Neuronal stem cell (in vitro differentiated cells): ENCODE measurements around the gene MIB2.
"Not testable (repeated sequence)": the region's sequence is repeated elsewhere in the genome, so short reads cannot be mapped to it uniquely, and the experiment has no call there.

ENCODE experiments used
- DNase-seq: peaks from one replicate; pipeline ENCODE4 v3.0.0-alpha.2; 2013; ENCODE audit warnings: low spot score
- H2AFZ ChIP-seq: one replicate; pipeline ENCODE4 v1.6.1; 2013; ENCODE audit warnings: mild to moderate bottlenecking, low read length, inconsistent platforms
- H2AK5ac ChIP-seq: 2 replicates; pipeline ENCODE4 v1.6.1; 2013; ENCODE audit warnings: low read depth, mild to moderate bottlenecking, inconsistent platforms, low read length, moderate library complexity, mixed read lengths
- H2BK120ac ChIP-seq: 2 replicates; pipeline ENCODE4 v1.6.1; 2013; ENCODE audit warnings: low read depth, mild to moderate bottlenecking, inconsistent platforms, low read length, moderate library complexity, mixed read lengths
- H2BK12ac ChIP-seq: one replicate; pipeline ENCODE4 v1.6.1; 2013; ENCODE audit warnings: low read length, inconsistent platforms
- H2BK15ac ChIP-seq: 2 replicates; pipeline ENCODE4 v1.6.1; 2013; ENCODE audit warnings: mild to moderate bottlenecking, low read length, inconsistent platforms, mixed read lengths
- H2BK5ac ChIP-seq: one replicate; pipeline ENCODE4 v1.6.1; 2013; ENCODE audit warnings: inconsistent platforms, mild to moderate bottlenecking, low read length, moderate library complexity
- H3K14ac ChIP-seq: one replicate; pipeline ENCODE4 v1.6.1; 2013; ENCODE audit warnings: low read length, inconsistent platforms
- H3K18ac ChIP-seq: 2 replicates; pipeline ENCODE4 v1.6.1; 2013; ENCODE audit warnings: low read length, inconsistent platforms
- H3K23ac ChIP-seq: 2 replicates; pipeline ENCODE4 v1.6.1; 2013; ENCODE audit warnings: low read depth, mild to moderate bottlenecking, mixed read lengths, low read length, inconsistent platforms; ENCODE audit not compliant: poor library complexity
- H3K27ac ChIP-seq: replicated peaks from 3 replicates; pipeline ENCODE4 v1.5.1; 2013; ENCODE audit warnings: low read length, inconsistent platforms
- H3K27me3 ChIP-seq, 3 experiments: 2 replicates each; pipeline ENCODE4 v1.6.1; 2013; ENCODE audit warnings: low read length in 3 of 3, mild to moderate bottlenecking in 2 of 3, inconsistent platforms in 1 of 3, low read depth in 1 of 3, mixed read lengths in 1 of 3, moderate library complexity in 1 of 3; ENCODE audit not compliant: control insufficient read depth in 3 of 3, insufficient read depth in 3 of 3
- H3K36me3 ChIP-seq, 2 donors: replicated peaks in 1 of 2; 2 replicates each; pipeline ENCODE4 v1.6.1; 2013; ENCODE audit warnings: low read length in 2 of 2; ENCODE audit not compliant: control insufficient read depth in 2 of 2, insufficient read depth in 2 of 2
- H3K4ac ChIP-seq: 2 replicates; pipeline ENCODE4 v1.6.1; 2013; ENCODE audit warnings: inconsistent platforms, mild to moderate bottlenecking, low read length, moderate library complexity
- H3K4me1 ChIP-seq, 2 donors: 1 replicate in 1 of 2; 2 replicates in 1 of 2; pipeline ENCODE4 v1.6.1; 2013; ENCODE audit warnings: low read length in 2 of 2, low read depth in 1 of 2; ENCODE audit not compliant: control insufficient read depth in 2 of 2, insufficient read depth in 1 of 2
- H3K4me2 ChIP-seq: one replicate; pipeline ENCODE4 v1.6.1; 2013; ENCODE audit warnings: mild to moderate bottlenecking, low read length, inconsistent platforms; ENCODE audit not compliant: insufficient read depth, poor library complexity, severe bottlenecking
- H3K4me3 ChIP-seq, 2 donors: 2 replicates each; pipeline ENCODE4 v1.5.1; 2013; ENCODE audit warnings: low read length in 2 of 2, mild to moderate bottlenecking in 2 of 2, inconsistent platforms in 1 of 2, moderate library complexity in 1 of 2
- H3K79me1 ChIP-seq: one replicate; pipeline ENCODE4 v1.6.1; 2013; ENCODE audit warnings: low read depth, mild to moderate bottlenecking, inconsistent platforms, low read length, moderate library complexity
- H3K9ac ChIP-seq: one replicate; pipeline ENCODE4 v1.6.1; 2013; ENCODE audit warnings: mild to moderate bottlenecking, low read depth, low read length, inconsistent platforms; ENCODE audit not compliant: poor library complexity
- H3K9me3 ChIP-seq, 2 donors: replicated peaks in 1 of 2; 2 replicates each; pipeline versions ENCODE3 to v1.6.1; 2013; ENCODE audit warnings: low read length in 2 of 2, mild to moderate bottlenecking in 2 of 2, inconsistent platforms in 1 of 2, low read depth in 1 of 2, mixed read lengths in 1 of 2, moderate library complexity in 1 of 2; ENCODE audit not compliant: control insufficient read depth in 2 of 2, insufficient read depth in 1 of 2
- H4K8ac ChIP-seq: one replicate; pipeline ENCODE4 v1.6.1; 2013; ENCODE audit warnings: low read depth, mild to moderate bottlenecking, inconsistent platforms, low read length, moderate library complexity
- H4K91ac ChIP-seq: one replicate; pipeline ENCODE4 v1.6.1; 2013; ENCODE audit warnings: low read length, low read depth, mild to moderate bottlenecking, inconsistent platforms; ENCODE audit not compliant: poor library complexity
- WGBS, 2 donors: extraction: QIAGEN DNeasy Blood & Tissue Kit; methylation state at CpG; one replicate each; pipeline ENCODE4 v1.1.7; 2013; ENCODE audit warnings: missing lambda C conversion rate in 2 of 2, mixed read lengths in 1 of 2; ENCODE audit not compliant: insufficient read length in 2 of 2, insufficient replicate concordance in 1 of 2; ENCODE audit errors: extremely low coverage in 2 of 2; 5-methylcytosine and 5-hydroxymethylcytosine counted together

MIB2 gene

DNA sequence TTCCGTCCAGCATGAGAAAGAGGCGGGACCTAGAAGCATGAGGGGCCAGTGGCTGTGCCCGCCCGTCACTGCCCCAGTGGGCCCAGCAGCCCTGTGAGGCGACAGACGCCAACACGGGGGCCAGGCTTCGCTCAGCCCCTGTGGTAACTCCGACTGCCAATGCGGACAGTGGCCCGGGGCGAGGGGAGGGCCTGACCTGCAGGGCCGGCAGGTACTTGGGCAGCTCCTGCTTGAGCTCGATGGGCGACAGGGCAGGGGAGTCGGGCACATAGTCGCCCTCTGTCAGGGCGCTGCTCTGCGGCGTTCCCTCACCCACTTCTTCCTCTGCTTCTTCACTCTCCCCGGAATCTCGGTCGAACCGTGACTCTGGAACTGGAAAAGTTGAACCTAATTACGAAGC, 24.8 kb downstream of the MIB2 start:
- H3K4me1 ChIP-seq, H3K23ac ChIP-seq, H4K91ac ChIP-seq, H2BK120ac ChIP-seq, H3K14ac ChIP-seq, H2BK12ac ChIP-seq, H2BK15ac ChIP-seq, H3K27me3 ChIP-seq, H3K9me3 ChIP-seq, H3K79me1 ChIP-seq, H3K27ac ChIP-seq, H3K4ac ChIP-seq, H3K4me3 ChIP-seq, H3K18ac ChIP-seq, H2BK5ac ChIP-seq, H2AK5ac ChIP-seq, H3K4me2 ChIP-seq, H4K8ac ChIP-seq, H3K9ac ChIP-seq, H2AFZ ChIP-seq, DNase-seq: not testable (repeated sequence)
- no CpG with 5 or more reads among the region's 25 CpGs for WGBS, 2 donors
- peaks cover 3 to 14% of the 10 kb centered on the region in 2 donors for H3K36me3 ChIP-seq

DNA sequence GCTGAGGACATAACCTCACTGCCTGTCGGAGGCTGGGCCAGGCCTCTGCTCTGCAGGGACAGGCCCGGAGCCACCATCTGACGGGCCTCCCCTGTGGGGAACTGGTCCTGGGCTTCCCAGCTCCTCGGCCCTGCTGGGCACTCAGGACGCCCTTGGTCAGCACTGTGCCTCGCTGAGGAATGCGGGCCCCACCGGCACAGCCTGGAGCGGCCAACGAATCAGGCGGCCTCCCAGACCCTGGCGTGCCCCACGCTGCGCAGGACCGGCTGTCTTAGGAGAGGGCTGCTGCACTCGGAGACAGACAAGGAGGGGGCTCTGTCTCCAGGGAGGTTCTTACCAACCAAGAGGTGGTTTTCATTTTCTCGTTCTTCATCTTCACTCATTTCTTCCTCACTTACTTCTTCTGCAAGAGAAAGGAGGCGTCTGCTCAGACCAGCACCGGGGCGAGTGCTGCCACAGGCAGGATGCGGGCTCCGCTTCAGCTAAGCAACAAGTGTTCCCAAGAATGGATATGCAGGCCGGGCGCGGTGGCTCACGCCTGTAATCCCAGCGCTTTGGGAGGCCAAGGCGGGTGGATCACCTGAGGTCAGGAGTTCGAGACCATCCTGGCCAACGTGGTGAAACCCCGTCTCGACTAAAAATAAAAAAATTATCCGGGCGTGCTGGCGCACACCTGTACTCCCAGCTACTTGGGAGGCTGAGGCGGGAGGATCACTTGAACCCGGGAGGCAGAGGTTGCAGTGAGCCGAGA, 25.6 kb downstream of the MIB2 start:
- not testable (repeated sequence) for H2BK5ac ChIP-seq

DNA sequence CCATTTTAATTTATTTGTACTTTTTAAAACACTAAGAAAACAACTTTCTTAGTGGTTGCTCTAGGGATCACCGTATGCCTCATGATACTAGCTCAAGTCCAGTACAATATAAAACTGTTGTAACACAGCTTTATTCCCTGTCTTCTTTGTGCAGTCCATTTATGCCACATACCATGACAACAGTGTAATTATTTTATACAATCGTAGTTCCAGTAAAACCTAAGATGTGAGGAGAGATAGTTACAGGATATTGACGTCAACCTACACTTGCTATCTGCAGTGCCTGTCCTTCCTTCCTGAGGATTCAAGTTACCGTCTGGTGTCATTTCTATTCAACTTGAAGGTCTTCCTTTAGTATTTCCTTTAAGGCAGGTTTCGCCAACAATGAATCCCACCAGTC, 31.0 kb downstream of the MIB2 start:
- H4K91ac ChIP-seq, H2AFZ ChIP-seq, H3K9ac ChIP-seq, H4K8ac ChIP-seq, H3K79me1 ChIP-seq, H3K27ac ChIP-seq, H2BK120ac ChIP-seq, H3K23ac ChIP-seq, H2BK5ac ChIP-seq, H2BK12ac ChIP-seq, H3K4me1 ChIP-seq, H3K18ac ChIP-seq, H2BK15ac ChIP-seq, H2AK5ac ChIP-seq, H3K4ac ChIP-seq, H3K27me3 ChIP-seq, DNase-seq, H3K4me3 ChIP-seq, H3K9me3 ChIP-seq, H3K14ac ChIP-seq, H3K4me2 ChIP-seq: not testable (repeated sequence)
- peaks cover 17 to 46% of the 10 kb centered on the region in 2 donors for H3K36me3 ChIP-seq
- no CpG with 5 or more reads among the region's 5 CpGs for WGBS, 2 donors

More for the DNA sequence above, 25.6 kb downstream of the MIB2 start:
- H2BK12ac ChIP-seq, H3K23ac ChIP-seq, H3K9me3 ChIP-seq, H2BK15ac ChIP-seq, H2BK120ac ChIP-seq, H3K27ac ChIP-seq, H4K91ac ChIP-seq, H3K79me1 ChIP-seq, H3K14ac ChIP-seq, H3K18ac ChIP-seq, H3K27me3 ChIP-seq, H2AFZ ChIP-seq, H3K4ac ChIP-seq, DNase-seq, H4K8ac ChIP-seq, H3K4me3 ChIP-seq, H2AK5ac ChIP-seq, H3K9ac ChIP-seq, H3K4me2 ChIP-seq, H3K4me1 ChIP-seq: not testable (repeated sequence)
- H3K36me3 ChIP-seq = peaks cover 3 to 17% of the 10 kb centered on the region in 2 donors
- no CpG with 5 or more reads among the region's 38 CpGs for WGBS, 2 donors

DNA sequence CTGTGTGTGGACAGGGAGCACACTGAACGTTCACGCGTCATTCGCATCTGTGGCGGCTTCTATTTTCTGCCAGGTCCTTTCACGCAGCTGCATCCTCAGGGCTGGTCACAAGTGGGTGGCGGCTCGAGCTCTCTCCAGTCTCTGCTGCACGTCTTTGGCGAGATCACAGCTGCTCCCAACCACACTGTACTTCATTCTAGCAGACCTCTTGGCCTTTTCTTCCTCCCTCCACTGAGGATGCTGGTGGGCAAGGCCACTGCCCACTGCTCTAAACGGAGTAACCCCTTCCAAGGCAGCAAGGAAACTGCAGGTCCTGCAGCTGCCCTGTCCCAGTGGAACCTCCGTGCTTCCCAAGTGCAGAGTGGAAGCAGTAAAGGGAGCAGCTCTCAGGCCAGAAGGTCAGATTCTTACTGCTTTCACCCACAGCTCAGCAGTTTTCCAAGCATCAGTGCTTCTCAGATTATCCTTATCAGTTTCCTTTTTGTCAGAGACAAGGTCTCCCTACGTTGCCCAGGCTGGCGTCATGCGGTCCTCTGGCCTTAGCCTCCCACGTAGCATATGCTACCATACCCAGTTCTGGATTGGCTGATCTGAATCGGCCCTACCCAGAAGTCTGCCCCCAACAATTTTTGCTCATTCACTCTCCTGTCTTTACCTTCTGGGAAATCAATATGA, 32.4 kb downstream of the MIB2 start:
- H4K8ac ChIP-seq, H3K27me3 ChIP-seq, H3K27ac ChIP-seq, H2AK5ac ChIP-seq, H3K4ac ChIP-seq, H3K79me1 ChIP-seq, H2BK15ac ChIP-seq, H2BK5ac ChIP-seq, H3K9ac ChIP-seq, H2AFZ ChIP-seq, H3K14ac ChIP-seq, H3K23ac ChIP-seq, H3K9me3 ChIP-seq, H3K18ac ChIP-seq, DNase-seq, H3K4me2 ChIP-seq, H4K91ac ChIP-seq, H3K4me3 ChIP-seq, H3K4me1 ChIP-seq, H2BK120ac ChIP-seq, H2BK12ac ChIP-seq: not testable (repeated sequence)
- WGBS, 2 donors = no CpG with 5 or more reads among the region's 17 CpGs
- H3K36me3 ChIP-seq = peaks cover 26 to 59% of the 10 kb centered on the region in 2 donors
